ENCODE results near the gene DYSF.

DNA sequence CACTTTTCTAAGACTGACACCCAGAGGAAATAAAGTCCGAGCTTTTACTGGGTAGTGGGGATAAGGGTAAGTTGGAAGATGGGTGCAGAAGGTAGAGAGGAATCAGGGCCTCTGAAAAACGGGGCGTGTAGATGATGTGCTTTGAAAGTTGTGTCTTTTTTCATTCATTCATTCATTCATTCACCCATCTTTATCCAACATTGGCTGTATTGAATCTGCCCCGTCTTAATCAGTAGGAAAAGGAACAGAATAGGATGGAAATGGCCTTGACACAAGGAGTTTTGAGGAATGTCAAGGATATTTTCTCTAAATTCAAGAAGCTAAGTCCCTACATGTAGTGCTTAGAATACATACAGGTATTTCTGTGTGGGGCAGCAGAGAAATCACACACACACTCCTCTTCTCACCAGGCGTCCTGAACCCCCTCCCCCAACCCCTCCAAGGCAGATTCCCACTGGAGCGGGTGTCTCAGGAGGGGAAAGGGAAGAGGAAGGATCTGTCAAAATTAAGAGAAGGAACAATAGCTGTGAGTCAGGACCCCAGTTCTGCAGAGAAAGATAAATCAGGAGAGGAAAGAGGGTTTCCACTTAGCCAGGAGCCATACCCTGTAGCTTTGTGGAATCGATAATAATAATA lies 13.9 kb downstream of the DYSF start:
- TF ChIP-seq, protein P1, sequence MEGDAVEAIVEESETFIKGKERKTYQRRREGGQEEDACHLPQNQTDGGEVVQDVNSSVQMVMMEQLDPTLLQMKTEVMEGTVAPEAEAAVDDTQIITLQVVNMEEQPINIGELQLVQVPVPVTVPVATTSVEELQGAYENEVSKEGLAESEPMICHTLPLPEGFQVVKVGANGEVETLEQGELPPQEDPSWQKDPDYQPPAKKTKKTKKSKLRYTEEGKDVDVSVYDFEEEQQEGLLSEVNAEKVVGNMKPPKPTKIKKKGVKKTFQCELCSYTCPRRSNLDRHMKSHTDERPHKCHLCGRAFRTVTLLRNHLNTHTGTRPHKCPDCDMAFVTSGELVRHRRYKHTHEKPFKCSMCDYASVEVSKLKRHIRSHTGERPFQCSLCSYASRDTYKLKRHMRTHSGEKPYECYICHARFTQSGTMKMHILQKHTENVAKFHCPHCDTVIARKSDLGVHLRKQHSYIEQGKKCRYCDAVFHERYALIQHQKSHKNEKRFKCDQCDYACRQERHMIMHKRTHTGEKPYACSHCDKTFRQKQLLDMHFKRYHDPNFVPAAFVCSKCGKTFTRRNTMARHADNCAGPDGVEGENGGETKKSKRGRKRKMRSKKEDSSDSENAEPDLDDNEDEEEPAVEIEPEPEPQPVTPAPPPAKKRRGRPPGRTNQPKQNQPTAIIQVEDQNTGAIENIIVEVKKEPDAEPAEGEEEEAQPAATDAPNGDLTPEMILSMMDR (IDR thresholded peaks at IDR 0.05) = no peak
- no peak for TF ChIP-seq POLR2A (IDR thresholded peaks at IDR 0.05)

Data from transverse colon (tissue), 3 donors.